Gastroesophageal sphincter (tissue), 3 donors: ENCODE measurements around the gene TRIM52.

ENCODE experiments used
- EP300 ChIP-seq: sonication (generic); formaldehyde crosslinking; IDR thresholded peaks from one replicate; pipeline ENCODE4 v1.6.1; 2017; ENCODE audit warnings: antibody characterized with exemption, mild to moderate bottlenecking
- POLR2A ChIP-seq, 2 donors: fragments of 450-650 bp; IDR thresholded peaks; one replicate each; pipeline ENCODE4 v1.6.1; 2017; ENCODE audit warnings: antibody characterized with exemption in 2 of 2, mild to moderate bottlenecking in 2 of 2, moderate library complexity in 1 of 2
- POLR2AphosphoS5 ChIP-seq: sonication (generic); formaldehyde crosslinking; IDR thresholded peaks from one replicate; pipeline ENCODE4 v1.6.1; 2017; ENCODE audit warnings: antibody characterized with exemption
- TF ChIP-seq, protein P1 (sequence below), 4 experiments: fragments of 200-600 bp in 2 of 4; fragments of 450-650 bp in 2 of 4; sonication (generic) in 1 of 4; IDR thresholded peaks; one replicate each; pipeline ENCODE4 v1.5.1; 2017 to 2019; ENCODE audit warnings: antibody characterized with exemption in 4 of 4, mild to moderate bottlenecking in 2 of 4, moderate library complexity in 2 of 4

DNA sequence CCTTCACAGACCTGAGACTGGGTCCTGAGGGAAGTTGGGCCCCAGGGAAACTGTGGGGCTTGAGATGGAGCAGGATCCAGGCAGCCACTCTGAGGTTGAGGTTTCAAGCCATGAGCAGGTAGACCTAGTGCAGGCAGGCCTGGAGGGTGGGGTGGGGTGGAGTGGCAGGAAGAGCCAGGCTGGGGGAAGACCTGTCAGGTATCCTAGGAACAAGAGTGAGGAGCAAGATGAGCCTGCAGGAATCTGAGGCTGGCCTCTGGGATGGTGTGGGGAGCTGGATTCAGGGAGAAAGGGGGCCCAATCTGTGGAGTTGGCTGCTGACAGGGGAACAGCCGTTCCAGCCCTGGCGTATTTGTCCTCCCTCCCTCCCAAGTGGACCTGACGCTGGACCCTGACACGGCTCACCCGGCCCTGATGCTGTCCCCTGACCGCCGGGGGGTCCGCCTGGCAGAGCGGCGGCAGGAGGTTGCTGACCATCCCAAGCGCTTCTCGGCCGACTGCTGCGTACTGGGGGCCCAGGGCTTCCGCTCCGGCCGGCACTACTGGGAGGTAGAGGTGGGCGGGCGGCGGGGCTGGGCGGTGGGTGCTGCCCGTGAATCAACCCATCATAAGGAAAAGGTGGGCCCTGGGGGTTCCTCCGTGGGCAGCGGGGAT is 27.0 kb downstream of the TRIM52 start:
- TF ChIP-seq EP300 (no peak), POLR2A (IDR thresholded peaks at IDR 0.05) (no peak), POLR2AphosphoS5 (no peak)
- TF ChIP-seq, protein P1, sequence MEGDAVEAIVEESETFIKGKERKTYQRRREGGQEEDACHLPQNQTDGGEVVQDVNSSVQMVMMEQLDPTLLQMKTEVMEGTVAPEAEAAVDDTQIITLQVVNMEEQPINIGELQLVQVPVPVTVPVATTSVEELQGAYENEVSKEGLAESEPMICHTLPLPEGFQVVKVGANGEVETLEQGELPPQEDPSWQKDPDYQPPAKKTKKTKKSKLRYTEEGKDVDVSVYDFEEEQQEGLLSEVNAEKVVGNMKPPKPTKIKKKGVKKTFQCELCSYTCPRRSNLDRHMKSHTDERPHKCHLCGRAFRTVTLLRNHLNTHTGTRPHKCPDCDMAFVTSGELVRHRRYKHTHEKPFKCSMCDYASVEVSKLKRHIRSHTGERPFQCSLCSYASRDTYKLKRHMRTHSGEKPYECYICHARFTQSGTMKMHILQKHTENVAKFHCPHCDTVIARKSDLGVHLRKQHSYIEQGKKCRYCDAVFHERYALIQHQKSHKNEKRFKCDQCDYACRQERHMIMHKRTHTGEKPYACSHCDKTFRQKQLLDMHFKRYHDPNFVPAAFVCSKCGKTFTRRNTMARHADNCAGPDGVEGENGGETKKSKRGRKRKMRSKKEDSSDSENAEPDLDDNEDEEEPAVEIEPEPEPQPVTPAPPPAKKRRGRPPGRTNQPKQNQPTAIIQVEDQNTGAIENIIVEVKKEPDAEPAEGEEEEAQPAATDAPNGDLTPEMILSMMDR (IDR thresholded peaks at IDR 0.05), result no peak
